MG63 (cell line): ENCODE results near the gene IL16. TPM values are rescaled to one million over a fixed set of nuclear protein-coding genes. Genes with fewer than 3 reads are reported as not detected.

ENCODE experiments used
- DNase-seq: peaks from one replicate; pipeline ENCODE4 v3.0.0-alpha.2; 2020
- H3K27me3 ChIP-seq: fragments of 250-450 bp; sonication (Bioruptor Pico); 2 replicates; pipeline ENCODE4 v1.5.1; 2020; ENCODE audit warnings: mild to moderate bottlenecking, moderate library complexity
- H3K36me3 ChIP-seq: fragments of 250-450 bp; sonication (Bioruptor Pico); 2 replicates; pipeline ENCODE4 v1.5.1; 2020; ENCODE audit warnings: mild to moderate bottlenecking, moderate library complexity
- H3K4me3 ChIP-seq: fragments of 250-450 bp; sonication (Bioruptor Pico); 2 replicates; pipeline ENCODE4 v1.5.1; 2020; ENCODE audit warnings: mild to moderate bottlenecking, moderate library complexity
- H3K9me3 ChIP-seq: fragments of 250-450 bp; sonication (Bioruptor Pico); 2 replicates; pipeline ENCODE4 v1.5.1; 2020; ENCODE audit warnings: mild to moderate bottlenecking, moderate library complexity
- total RNA-seq: library from RNA; depleted of rRNA; stranded (reverse); fragments of >200 nt; shearing (Covaris generic); gene quantifications from 2 replicates; pipeline ENCODE4 v1.2.3, GENCODE V29; 2014; ENCODE audit warnings: low replicate concordance

IL16 gene
- total RNA-seq, 1 experiment from 2014 or later, result 0.10 TPM

DNA sequence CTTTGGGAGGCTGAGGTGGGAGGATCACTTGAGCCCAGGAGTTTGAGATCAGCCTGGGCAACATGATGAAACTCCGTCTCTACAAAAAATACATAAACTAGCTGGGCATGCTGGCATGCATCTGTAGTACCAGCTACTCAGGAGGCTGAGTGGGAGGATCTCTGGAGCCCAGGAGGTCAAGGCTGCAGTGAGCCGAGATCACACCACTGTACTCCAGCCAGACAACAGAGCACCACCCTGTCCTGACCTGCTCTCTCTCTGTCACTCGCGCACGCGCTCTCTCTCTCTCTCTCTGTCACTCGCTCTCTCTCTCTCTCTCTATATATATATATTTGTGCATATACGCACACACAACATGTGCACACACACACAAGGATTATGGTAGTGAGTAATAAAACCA, 61.8 kb downstream of the IL16 start:
- Histone ChIP-seq H3K27me3 (no peaks in the 10 kb centered on the region), H3K4me3 (no peak overlapping the region), H3K9me3 (no peaks in the 10 kb centered on the region), H3K36me3 (no peaks in the 10 kb centered on the region)
- DNase-seq, result peak; percentile 14

DNA sequence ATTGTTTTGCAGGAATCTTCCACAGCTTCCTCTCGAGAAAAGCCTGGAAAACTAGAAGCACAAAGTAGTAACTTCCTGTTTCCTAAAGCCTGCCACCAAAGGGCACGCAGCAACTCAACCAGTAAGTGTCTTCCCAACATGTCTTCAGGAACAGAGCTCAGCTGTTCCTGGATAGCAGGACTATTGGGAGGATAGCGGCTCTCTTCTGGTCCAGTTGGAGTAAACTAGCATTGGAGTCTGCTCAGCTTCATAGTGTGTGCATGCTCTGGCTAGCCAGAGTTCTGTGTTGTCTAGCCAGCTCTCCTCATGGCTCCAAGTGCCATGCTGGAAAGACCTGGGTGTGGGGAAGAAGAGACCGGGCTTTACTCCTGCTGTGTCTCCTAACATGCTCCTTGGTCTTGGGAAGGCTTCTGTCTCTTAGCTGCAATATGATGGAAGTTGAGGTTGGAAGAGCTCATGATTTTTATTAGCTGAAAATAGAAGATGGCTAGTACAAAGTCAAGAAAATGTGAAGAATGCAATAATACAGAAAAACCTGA, 63.1 kb downstream of the IL16 start:
- Histone ChIP-seq H3K36me3 (no peaks in the 10 kb centered on the region), H3K4me3 (no peak overlapping the region), H3K27me3 (no peaks in the 10 kb centered on the region), H3K9me3 (no peaks in the 10 kb centered on the region)
- no peak for DNase-seq

DNA sequence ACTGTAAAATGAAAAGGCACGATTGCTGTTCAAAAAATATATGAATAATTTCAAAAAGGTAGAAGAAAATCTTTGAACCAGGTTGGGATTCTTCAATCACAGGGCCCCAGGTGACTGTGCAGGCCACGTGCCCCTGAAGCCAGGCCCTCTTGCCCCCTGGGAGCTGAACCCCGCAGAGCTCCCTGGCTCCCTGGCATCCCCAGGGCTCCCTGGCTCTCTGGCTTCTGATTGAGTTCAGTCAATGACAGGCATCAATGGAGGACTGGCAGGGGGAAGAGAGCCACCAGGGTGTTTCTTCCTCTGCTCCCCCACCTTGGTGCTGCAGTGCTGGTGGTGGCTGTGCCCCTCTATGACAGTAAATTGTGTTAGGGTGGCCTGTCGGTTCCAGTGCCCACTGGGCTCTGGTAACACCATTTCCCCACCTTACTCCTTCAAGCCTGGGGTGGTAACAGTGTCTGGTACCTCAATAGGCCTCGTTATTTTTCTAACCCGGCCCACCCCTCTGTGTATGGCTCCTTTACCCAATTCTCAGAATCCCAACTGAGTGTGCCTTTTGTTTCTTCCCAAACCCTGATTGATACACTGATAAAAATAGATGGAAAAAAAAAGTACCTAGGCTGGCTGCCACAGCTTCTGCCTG, 64.6 kb downstream of the IL16 start:
- Histone ChIP-seq H3K9me3 (no peaks in the 10 kb centered on the region), H3K36me3 (no peaks in the 10 kb centered on the region), H3K4me3 (no peak overlapping the region), H3K27me3 (no peaks in the 10 kb centered on the region)
- DNase-seq, result no peak

DNA sequence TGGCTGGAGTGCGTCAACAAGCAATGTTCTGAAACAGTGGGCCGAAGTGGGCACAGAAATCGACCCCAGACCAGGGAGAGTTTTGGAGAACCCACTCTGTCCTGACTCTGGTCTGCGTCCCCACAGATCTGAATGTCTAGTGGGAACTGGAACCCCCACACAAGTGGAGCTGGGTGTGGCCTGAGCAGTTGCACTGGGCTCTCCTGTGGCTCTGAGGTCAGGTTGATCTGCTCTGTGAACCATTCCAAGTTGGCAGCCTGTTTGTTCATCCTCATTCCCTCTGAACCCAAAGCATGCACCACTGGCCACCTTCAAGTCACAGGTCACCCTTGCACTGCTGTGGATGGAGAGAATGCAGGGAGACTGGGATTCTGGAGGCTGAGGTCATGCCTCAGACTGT, 66.8 kb downstream of the IL16 start:
- H3K27me3 ChIP-seq, result no peaks in the 10 kb centered on the region
- H3K36me3 ChIP-seq, result no peaks in the 10 kb centered on the region
- H3K4me3 ChIP-seq, result no peak overlapping the region
- H3K9me3 ChIP-seq, result no peaks in the 10 kb centered on the region
- no peak for DNase-seq

- Histone ChIP-seq H3K27me3 (no peaks in the 10 kb centered on the region), H3K4me3 (no peak overlapping the region), H3K9me3 (no peaks in the 10 kb centered on the region), H3K36me3 (no peaks in the 10 kb centered on the region)
- DNase-seq, result no peak
These were observed 67.6 kb downstream of the IL16 start for GRCh38 chr15:81264072-81264857.

- DNase-seq, result no peak
- Histone ChIP-seq H3K4me3 (no peak overlapping the region), H3K36me3 (no peaks in the 10 kb centered on the region), H3K9me3 (no peaks in the 10 kb centered on the region), H3K27me3 (no peaks in the 10 kb centered on the region)
These were observed 68.7 kb downstream of the IL16 start for GRCh38 chr15:81265256-81265943.

DNA sequence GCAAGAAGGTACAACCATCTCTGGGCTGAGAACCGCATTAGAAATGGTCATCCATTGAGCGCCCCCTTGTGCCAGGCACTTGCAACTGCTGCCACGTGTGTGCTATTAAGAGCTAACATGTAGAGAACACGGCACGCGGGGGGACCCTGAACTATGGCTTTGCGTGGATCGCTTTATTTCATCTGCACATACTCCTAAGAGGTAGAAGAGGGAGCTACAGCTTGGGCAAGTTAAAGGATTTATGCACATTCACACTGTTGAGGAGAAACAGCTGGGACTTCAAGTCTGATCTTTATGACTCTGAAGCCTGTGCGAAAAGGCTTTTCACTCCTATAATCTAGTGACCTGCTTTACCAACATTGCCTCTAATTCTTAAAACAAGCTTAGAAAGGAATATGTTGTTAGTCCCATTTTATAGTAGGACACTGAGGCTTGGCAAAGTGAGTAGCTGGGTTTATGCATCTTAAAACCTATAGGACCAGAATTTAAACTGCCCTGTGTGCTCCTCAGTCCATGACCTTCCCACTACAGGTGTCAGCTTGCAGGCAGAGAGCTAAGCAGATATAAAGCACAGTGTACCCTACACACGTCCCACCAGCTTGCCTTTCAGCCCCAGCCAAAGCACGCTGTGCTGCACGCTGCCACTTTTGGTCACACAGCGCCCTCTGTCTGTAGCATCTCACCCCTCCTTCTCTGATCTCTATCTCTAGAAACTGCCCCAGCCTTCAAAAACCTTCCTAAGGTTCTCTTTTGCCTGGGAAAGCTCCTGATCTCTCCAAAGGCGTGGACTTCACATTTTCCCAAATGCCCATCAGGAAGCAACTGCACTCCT, 69.5 kb downstream of the IL16 start:
- DNase-seq, result peak; percentile 69
- Histone ChIP-seq H3K27me3 (no peaks in the 10 kb centered on the region), H3K4me3 (no peak overlapping the region), H3K36me3 (no peaks in the 10 kb centered on the region), H3K9me3 (no peaks in the 10 kb centered on the region)

DNA sequence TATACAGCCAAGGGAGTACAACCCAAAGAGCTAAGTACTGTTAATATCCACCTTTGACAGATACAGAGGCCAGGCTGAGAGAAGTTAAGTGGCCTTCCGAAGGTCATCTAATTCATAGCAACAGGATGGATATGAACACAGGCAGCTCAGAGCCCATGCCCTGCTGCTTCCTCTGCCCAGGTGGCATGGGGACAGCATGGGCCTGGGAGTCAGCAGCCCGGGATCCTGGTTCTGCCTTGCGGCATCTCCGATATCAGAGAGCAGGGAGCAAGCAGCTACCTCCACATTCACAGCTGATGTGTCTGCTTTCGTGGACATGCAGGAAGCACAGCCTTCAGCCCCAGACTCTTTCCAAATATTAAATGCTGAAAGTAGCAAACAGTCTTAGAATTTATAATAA, 71.7 kb downstream of the IL16 start:
- H3K36me3 ChIP-seq, result no peaks in the 10 kb centered on the region
- DNase-seq, result no peak
- H3K27me3 ChIP-seq, result no peaks in the 10 kb centered on the region
- H3K9me3 ChIP-seq, result no peaks in the 10 kb centered on the region
- no peak overlapping the region for H3K4me3 ChIP-seq

DNA sequence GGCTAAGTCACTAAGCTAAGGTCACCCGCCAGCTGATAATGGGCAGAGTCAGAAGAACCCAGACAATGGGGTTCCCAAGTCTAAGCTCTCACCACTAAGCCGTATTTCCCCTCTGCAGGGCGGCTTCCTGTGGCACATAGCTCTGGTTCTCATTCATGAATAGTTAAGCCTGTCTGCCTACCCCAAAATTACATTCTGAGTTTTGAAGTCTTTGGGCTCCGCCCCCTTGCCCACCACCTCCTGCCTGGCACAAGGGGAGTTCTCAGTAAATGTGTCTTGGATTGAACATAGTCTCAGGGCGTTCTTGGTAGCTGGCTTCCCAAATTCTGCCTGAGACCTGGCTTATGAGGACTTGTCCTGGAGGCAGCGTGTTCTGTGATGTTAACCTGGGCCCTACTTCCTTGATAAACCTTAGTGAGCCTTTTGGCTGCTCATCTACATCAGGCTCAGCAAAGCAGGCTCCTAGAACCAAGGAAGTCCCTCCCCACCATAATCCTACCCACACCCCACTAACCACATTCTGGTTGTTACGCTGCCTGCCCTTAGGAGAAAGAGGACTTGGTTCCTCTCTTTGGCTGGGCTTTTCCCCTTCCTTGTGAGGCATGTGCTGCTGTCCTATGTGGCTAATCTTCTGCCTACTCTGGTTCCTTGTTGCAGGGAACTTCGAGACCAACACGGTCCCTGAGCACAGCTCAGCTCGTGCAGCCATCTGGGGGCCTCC, 72.4 kb downstream of the IL16 start:
- no peak for DNase-seq
- Histone ChIP-seq H3K27me3 (no peaks in the 10 kb centered on the region), H3K36me3 (no peaks in the 10 kb centered on the region), H3K4me3 (no peak overlapping the region), H3K9me3 (no peaks in the 10 kb centered on the region)

GRCh38 chr15:81270188-81270587, 73.5 kb downstream of the IL16 start:
- Histone ChIP-seq H3K9me3 (no peaks in the 10 kb centered on the region), H3K4me3 (no peak overlapping the region), H3K36me3 (no peaks in the 10 kb centered on the region), H3K27me3 (no peaks in the 10 kb centered on the region)
- DNase-seq, result no peak

GRCh38 chr15:81270781-81271491, 74.3 kb downstream of the IL16 start:
- no peak for DNase-seq
- no peaks in the 10 kb centered on the region for H3K27me3 ChIP-seq

GRCh38 chr15:81271761-81272644, 75.3 kb downstream of the IL16 start:
- Histone ChIP-seq H3K4me3 (no peak overlapping the region), H3K27me3 (no peaks in the 10 kb centered on the region), H3K36me3 (no peaks in the 10 kb centered on the region), H3K9me3 (peaks cover 4% of the 10 kb centered on the region; the same call in 1 of the 2 replicates)
- no peak for DNase-seq

More at GRCh38 chr15:81270781-81271491, 74.3 kb downstream of the IL16 start:
- no peaks in the 10 kb centered on the region for H3K9me3 ChIP-seq
- no peaks in the 10 kb centered on the region for H3K36me3 ChIP-seq
- H3K4me3 ChIP-seq, result no peak overlapping the region

- no peak overlapping the region for H3K4me3 ChIP-seq
- no peaks in the 10 kb centered on the region for H3K27me3 ChIP-seq
- H3K36me3 ChIP-seq, result no peaks in the 10 kb centered on the region
These were observed 76.5 kb downstream of the IL16 start for GRCh38 chr15:81273200-81273599.

GRCh38 chr15:81273855-81274254, 77.2 kb downstream of the IL16 start:
- Histone ChIP-seq H3K27me3 (no peaks in the 10 kb centered on the region), H3K9me3 (peaks cover 7% of the 10 kb centered on the region; the same call in 1 of the 2 replicates), H3K36me3 (no peaks in the 10 kb centered on the region), H3K4me3 (no peak overlapping the region)
- DNase-seq, result no peak

More at GRCh38 chr15:81273200-81273599, 76.5 kb downstream of the IL16 start:
- DNase-seq, result no peak
- peaks cover 7% of the 10 kb centered on the region; the same call in 1 of the 2 replicates for H3K9me3 ChIP-seq
